Right lobe of liver (tissue), 4 donors: Measurements from ENCODE around the gene CDC73.

Experiments used
- CTCF ChIP-seq, 4 donors: fragments of 200-600 bp in 3 of 4; fragments of 450-650 bp in 1 of 4; IDR thresholded peaks; one replicate each; pipeline versions ENCODE4 v1.5.1 to v1.8.0; 2016 to 2022; ENCODE audit warnings: antibody characterized with exemption in 4 of 4, mild to moderate bottlenecking in 2 of 4
- POLR2A ChIP-seq: fragments of 450-650 bp; IDR thresholded peaks from one replicate; pipeline ENCODE4 v1.6.1; 2017; ENCODE audit warnings: antibody characterized with exemption, mild to moderate bottlenecking
- donor health status: DM: no; HTN: no; CAD: no.
- donor health status: DM: no; HTN: no; CAD: no.
- donor health status: DM: no; HTN: yes; CAD: no.

- no peak for TF ChIP-seq CTCF (IDR thresholded peaks at IDR 0.05)
- no peak for TF ChIP-seq POLR2A
These were observed 9.5 kb downstream of the CDC73 start for GRCh38 chr1:193131266-193131860.
